NOMO-1 (cell line): ENCODE data around the gene LTBP3.

Experiments
- DNase-seq, 2 experiments: peaks; one replicate each; lab custom pipeline; 2025; ENCODE audit not compliant: unreplicated experiment in 2 of 2; lab: John Stamatoyannopoulos, UW

The LTBP3 gene

DNA sequence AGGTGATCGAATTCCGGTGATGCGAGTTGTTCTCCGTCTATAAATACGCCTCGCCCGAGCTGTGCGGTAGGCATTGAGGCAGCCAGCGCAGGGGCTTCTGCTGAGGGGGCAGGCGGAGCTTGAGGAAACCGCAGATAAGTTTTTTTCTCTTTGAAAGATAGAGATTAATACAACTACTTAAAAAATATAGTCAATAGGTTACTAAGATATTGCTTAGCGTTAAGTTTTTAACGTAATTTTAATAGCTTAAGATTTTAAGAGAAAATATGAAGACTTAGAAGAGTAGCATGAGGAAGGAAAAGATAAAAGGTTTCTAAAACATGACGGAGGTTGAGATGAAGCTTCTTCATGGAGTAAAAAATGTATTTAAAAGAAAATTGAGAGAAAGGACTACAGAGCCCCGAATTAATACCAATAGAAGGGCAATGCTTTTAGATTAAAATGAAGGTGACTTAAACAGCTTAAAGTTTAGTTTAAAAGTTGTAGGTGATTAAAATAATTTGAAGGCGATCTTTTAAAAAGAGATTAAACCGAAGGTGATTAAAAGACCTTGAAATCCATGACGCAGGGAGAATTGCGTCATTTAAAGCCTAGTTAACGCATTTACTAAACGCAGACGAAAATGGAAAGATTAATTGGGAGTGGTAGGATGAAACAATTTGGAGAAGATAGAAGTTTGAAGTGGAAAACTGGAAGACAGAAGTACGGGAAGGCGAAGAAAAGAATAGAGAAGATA lies 59.0 kb downstream of the LTBP3 start, which contains the start of gene MALAT1:
Gene MALAT1 (plus strand): TSS at position 69 of the 736 bp plus-strand sequence.
- peak; percentile 82 to 86 for DNase-seq

DNA sequence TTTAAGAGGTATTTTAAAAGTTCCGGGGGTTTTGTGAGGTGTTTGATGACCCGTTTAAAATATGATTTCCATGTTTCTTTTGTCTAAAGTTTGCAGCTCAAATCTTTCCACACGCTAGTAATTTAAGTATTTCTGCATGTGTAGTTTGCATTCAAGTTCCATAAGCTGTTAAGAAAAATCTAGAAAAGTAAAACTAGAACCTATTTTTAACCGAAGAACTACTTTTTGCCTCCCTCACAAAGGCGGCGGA lies 59.5 kb downstream of the LTBP3 start:
- no peak for DNase-seq

DNA sequence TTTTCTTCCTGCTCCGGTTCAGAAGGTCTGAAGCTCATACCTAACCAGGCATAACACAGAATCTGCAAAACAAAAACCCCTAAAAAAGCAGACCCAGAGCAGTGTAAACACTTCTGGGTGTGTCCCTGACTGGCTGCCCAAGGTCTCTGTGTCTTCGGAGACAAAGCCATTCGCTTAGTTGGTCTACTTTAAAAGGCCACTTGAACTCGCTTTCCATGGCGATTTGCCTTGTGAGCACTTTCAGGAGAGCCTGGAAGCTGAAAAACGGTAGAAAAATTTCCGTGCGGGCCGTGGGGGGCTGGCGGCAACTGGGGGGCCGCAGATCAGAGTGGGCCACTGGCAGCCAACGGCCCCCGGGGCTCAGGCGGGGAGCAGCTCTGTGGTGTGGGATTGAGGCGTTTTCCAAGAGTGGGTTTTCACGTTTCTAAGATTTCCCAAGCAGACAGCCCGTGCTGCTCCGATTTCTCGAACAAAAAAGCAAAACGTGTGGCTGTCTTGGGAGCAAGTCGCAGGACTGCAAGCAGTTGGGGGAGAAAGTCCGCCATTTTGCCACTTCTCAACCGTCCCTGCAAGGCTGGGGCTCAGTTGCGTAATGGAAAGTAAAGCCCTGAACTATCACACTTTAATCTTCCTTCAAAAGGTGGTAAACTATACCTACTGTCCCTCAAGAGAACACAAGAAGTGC lies 60.0 kb downstream of the LTBP3 start:
- peak; percentile 56 to 72 for DNase-seq

DNA sequence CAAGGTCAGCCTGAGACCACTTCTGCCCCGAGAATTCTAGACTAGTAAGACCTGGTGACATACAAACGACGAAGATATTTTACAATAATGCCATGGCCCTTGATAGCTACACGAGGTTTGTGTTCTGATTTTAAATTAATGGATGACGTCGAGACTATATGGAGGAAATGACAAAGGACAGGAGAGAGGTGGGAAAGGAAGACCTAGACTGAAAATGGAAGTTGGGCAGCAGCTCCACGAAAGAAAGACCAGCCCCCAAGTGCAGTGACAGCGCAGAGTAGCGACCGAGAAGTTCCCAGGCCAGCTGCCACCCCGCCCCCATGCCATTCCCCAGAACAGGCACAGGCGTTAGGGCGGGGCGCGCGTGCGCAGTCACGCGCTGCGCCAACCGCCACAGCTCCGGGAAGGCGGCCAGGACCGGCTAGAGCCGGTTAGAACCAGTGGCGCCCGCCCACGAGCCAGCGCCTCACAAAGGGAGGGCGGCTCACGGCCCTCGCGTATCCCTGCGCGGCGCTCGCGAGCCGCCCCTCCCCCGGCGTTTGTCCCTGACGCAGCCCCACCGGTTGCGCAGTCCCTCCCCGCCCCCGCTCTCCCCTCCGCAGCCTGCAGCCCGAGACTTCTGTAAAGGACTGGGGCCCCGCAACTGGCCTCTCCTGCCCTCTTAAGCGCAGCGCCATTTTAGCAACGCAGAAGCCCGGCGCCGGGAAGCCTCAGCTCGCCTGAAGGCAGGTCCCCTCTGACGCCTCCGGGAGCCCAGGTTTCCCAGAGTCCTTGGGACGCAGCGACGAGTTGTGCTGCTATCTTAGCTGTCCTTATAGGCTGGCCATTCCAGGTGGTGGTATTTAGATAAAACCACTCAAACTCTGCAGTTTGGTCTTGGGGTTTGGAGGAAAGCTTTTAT lies 60.8 kb downstream of the LTBP3 start:
- peak; percentile 98 to 99 for DNase-seq

DNA sequence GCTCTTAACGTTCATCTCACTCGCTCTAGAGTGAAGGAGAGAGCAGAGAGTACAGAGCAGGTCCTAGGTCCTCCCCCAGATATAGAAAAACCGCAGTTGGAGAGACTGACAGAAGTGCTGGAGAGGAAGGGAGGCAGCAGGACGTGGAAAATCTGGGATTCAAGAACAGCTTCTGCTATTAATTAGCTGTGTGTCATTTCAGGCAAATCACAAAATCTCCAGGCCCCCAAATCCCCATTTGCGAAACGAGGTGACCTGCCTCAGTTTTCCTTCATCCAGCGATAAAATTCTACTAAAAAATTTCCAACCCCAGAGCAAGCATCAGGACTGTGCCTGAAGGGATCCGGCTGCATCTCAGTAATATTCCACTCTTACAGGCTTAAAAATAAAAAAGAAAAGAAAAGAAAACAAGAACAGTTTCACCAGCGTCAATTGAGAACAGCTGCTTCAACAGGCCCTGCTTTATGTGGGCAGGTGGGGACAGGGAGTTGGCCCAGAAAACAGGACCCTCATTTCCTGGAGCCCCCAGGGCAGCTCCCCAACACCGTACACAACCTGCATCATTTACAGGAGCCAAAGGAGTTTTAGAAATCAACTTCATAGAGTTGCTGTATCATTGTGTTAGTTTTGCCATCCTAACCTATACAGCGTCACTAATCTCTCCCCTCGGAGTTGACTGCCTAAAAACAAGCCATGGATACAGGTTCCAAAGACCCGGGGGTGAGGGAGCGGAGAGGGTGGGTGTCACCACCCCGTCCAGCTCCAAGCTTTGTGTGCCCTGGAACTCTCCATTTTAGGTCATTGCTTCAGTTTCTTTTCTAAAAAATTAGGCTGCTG lies 61.6 kb downstream of the LTBP3 start:
- DNase-seq = peak in 1 of 2 experiments; percentile 64

DNA sequence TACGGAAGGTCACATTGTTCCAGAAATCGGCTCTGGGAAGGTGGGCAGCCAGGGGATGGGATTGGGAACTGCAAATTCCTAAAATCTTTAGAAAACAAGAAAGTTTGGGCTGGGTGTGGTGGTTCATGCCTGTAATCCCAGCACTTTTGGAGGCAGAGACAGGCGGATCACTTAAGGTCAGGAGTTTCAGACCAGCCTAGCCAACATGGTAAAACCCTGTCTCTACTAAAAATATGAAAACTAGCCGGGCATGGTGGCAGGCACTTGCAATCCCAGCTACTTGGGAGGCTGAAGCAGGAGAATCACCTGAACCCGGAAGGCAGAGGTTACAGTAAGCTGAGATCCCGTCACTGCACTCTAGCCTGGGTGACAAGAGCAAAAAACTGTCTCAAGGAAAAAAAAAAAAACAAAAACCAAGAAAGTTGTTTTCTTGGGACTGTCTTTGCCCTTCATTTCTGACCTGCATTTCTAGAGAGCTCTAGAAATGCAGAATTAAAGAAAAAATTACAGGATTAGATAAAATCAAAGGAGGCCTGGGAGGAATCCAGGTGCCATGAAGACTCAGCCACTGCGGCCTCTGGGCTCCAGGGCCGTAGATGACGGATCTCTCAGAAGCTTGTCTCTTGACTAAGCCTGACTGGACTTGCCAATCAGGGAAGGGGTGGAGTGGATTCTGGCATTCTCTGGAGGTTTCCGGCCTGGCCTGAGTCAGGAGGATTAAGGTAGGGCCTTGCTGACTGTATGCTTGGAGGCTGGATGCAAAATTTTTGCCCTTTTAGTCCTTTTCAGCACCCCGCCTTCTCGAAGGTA lies 64.6 kb downstream of the LTBP3 start:
- DNase-seq = no peak

DNA sequence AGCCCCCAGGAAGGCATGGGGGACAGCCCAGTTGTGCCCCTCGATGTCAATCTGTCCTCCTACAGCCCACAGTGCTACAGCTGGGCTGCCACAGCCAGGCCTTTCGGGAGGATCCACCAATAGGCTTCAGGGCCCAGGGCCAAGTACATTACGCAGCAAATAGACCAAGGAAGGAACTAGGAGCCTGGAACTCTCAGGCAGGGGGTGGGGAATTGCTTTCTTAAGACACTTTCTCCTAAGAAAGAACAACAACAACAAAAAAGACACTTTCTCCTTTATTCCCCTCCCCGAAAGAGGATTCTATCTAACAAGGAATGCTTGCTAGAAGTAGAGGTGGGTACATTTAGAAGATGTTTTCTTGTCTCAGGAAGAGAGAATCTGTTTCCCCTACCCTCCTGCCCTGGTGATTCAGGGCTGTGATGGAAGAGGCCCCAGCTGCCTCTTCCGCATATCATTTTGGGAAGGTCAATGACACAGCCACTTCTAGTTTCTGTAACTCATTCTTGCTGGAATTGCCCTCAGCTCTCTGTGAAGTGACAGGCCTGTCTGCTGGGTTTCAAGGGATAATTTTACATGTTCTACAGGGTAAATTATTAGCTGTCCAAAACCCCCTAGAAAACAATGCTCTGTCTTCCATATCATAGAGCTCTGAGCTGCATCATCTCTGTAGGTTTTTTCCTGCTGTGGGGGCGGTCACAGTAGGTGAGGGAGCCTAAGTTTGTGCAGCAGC lies 65.4 kb downstream of the LTBP3 start:
- DNase-seq = peak; percentile 54 to 76

DNA sequence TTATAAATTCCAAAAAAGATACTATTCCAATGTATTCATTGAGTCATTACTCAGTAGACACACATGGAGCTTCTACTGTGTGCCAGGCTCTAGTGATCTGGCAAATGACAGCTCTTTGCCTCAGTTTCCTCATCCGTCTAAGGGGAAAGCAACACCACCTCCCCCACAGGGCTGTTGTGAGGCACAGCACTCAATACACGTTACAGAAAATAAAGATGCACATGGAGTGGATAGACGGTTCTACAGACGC lies 65.8 kb downstream of the LTBP3 start:
- no peak for DNase-seq

DNA sequence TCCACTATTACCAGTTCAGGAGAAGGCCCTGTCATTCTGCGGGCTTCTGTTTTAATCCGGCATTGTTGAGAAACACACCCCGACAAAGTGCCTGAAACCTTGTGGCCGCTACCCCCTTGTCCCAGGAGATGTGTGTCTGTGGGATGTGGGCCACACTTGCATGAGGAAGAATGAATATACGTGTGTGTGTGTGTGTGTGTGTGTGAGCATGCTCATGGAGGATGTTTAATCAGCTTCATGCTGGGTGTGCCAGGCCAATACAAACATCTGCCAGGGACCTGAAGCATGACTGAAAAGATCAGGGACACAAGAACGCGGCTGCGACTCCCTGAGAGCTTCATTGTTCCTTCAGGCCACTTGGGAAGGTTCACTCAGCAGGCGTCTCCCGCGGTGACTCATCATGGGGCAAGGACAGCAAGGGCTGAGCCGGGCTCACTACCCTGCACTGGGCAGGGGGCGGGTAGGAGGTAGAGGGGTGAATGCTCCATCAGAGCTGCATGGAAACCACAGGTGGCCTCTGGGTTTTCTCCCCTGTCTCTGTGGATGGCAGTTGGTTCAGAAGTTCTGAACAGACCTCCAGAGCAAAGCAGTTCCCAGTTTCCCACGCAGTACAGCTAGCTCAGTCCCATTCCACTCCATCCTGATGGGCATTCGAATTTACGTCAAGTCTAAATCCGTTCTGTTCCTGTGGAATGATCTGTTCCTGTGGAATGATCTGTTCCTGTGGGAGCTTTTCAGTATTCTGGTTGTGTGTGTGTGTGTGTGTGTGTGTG lies 66.4 kb downstream of the LTBP3 start:
- no peak for DNase-seq

DNA sequence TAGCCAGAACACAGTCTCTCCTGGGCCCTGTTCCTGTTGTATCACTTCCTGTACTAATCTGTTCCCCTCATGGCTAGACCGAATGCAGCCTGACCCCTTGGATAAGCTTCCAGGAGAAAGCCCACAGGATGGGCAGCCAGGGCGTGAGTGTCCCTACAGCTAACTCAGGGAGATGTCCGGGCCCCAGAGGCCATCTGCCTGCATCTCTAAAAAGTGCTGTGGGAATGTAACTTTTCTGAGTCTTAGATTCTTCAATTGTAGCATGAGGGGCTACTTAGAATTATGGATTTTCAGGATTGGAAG lies 67.0 kb downstream of the LTBP3 start:
- DNase-seq = no peak

DNA sequence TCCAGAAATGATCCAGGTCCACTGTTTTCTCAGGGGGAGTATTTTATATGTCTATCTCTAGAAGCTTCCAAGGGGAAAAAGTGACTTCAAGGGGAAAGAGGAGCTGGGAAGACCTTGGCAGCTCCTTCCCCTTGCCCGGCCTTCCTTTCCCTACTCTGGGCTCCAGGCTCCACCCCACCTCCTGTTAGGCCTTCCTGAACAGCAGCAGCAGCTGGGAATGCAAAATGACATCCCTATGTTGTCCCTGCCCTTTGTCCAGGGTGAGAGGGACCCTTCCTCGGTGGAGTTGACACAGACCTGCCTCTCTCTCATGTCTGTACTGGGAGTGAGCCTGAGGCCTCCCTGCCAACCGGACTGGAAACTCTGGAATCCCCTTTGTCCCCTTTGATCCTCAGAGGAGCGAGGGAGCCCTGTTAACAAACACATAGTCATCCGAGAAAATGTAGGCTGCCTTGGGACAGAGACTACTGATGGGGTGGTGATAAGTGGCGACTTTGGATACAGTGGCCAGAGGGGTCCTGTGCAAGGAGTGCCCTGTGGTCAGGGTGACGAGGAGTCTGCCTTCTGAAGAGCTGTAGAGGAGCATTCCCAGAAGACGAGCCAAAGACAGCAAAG lies 68.3 kb downstream of the LTBP3 start:
- DNase-seq = no peak

DNA sequence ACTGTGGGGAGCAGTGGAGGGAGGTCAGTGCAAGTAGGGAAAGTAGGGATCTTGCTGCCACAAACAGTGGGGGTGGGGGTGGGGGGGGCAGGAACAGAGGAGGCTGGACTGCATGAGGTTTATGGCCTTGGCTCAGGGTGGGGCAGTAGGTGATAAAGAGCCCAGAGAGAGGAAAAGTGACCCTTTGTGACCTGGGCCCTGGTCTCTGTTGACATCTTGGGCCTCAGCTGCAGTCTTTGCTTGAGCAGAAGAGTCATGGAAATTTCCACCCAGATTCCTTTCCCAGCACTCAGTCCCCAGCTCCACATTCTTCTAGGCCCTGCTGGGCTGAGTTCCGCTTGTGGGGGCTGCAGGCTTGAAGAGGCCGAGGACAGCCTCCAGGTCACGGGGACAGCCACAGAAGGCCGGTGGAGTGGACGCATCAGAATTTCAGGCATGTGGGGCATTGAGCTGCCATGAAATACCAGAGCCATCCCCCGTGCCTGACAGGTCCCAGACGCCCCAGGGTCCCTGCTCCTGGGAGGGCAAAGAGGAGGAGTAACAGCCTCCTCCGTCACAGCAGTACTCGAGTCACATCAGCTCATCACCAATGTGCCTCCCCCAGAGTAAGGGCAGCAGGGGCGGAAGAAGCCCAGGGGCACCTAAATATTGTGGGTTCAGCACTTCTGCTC lies 69.0 kb downstream of the LTBP3 start:
- DNase-seq = no peak
